GM12874 (cell line): ENCODE results near the gene NXPE4.

ENCODE experiments used
- CTCF ChIP-seq: IDR thresholded peaks from 2 replicates; pipeline ENCODE4 v1.5.1; 2011; ENCODE audit warnings: low read depth, mild to moderate bottlenecking, control low read depth, low read length, moderate library complexity; ENCODE audit not compliant: insufficient read depth

Gene NXPE4

GRCh38 chr11:114556135-114556534 is 39.5 kb downstream of the NXPE4 start:
- no peak for TF ChIP-seq CTCF

- TF ChIP-seq CTCF = no peak
These were observed 41.9 kb downstream of the NXPE4 start for GRCh38 chr11:114553642-114554041.

GRCh38 chr11:114551060-114551459 is 44.5 kb downstream of the NXPE4 start:
- TF ChIP-seq CTCF = no peak

- no peak for TF ChIP-seq CTCF
These were observed 69.9 kb downstream of the NXPE4 start for GRCh38 chr11:114525682-114526081.

GRCh38 chr11:114524122-114524521 is 71.5 kb downstream of the NXPE4 start:
- no peak for TF ChIP-seq CTCF

GRCh38 chr11:114522818-114523217 is 72.8 kb downstream of the NXPE4 start:
- no peak for TF ChIP-seq CTCF
